Ectodermal cell (in vitro differentiated cells): ENCODE results near the gene OTUB2.
"Not testable (repeated sequence)": the region's sequence is repeated elsewhere in the genome, so short reads cannot be mapped to it uniquely, and the experiment has no call there.

Experiments used
- H3K27ac ChIP-seq: 2 replicates; pipeline ENCODE4 v1.7.0; 2013; ENCODE audit warnings: mild to moderate bottlenecking, low read depth, low read length; ENCODE audit not compliant: insufficient read depth, poor library complexity, severe bottlenecking
- H3K27me3 ChIP-seq: 2 replicates; pipeline ENCODE4 v1.7.0; 2013; ENCODE audit warnings: mild to moderate bottlenecking, low read length; ENCODE audit not compliant: insufficient read depth, control insufficient read depth, poor library complexity, severe bottlenecking
- H3K36me3 ChIP-seq: one replicate; pipeline ENCODE4 v1.7.0; 2013; ENCODE audit warnings: low read length; ENCODE audit not compliant: control insufficient read depth, insufficient read depth
- H3K4me1 ChIP-seq: one replicate; pipeline ENCODE4 v1.7.0; 2013; ENCODE audit warnings: low read length; ENCODE audit not compliant: control insufficient read depth, insufficient read depth
- H3K4me3 ChIP-seq: 2 replicates; pipeline ENCODE4 v1.7.0; 2013; ENCODE audit warnings: low read depth, low read length, control low read depth; ENCODE audit not compliant: insufficient read depth
- H3K9me3 ChIP-seq: 2 replicates; pipeline ENCODE4 v1.7.0; 2013; ENCODE audit warnings: mild to moderate bottlenecking, low read length, moderate library complexity; ENCODE audit not compliant: control insufficient read depth
- WGBS, 2 experiments: methylation state at CpG; one replicate each; pipeline ENCODE4 v1.1.7; 2013; ENCODE audit warnings: missing lambda C conversion rate in 2 of 2; 5-methylcytosine and 5-hydroxymethylcytosine counted together

OTUB2 gene

GRCh38 chr14:94052662-94053061 lies 26.5 kb downstream of the OTUB2 start:
- Histone ChIP-seq H3K4me1 (no peaks in the 10 kb centered on the region), H3K27me3 (no peaks in the 10 kb centered on the region), H3K4me3 (no peak overlapping the region), H3K36me3 (peaks cover 58% of the 10 kb centered on the region), H3K27ac (no peak overlapping the region), H3K9me3 (no peaks in the 10 kb centered on the region)
- WGBS, 2 experiments = 89 to 93% methylated on average over 4 of the region's 4 CpGs

GRCh38 chr14:94054401-94054800 lies 28.3 kb downstream of the OTUB2 start:
- Histone ChIP-seq H3K9me3 (no peaks in the 10 kb centered on the region), H3K4me1 (no peaks in the 10 kb centered on the region), H3K27ac (no peak overlapping the region), H3K36me3 (peaks cover 58% of the 10 kb centered on the region), H3K27me3 (no peaks in the 10 kb centered on the region), H3K4me3 (no peak overlapping the region)
- 92 to 93% methylated on average over 1 of the region's 1 CpG for WGBS, 2 experiments

GRCh38 chr14:94054936-94055335 lies 28.8 kb downstream of the OTUB2 start:
- Histone ChIP-seq H3K9me3 (no peaks in the 10 kb centered on the region), H3K27me3 (no peaks in the 10 kb centered on the region), H3K4me1 (no peaks in the 10 kb centered on the region), H3K27ac (no peak overlapping the region), H3K36me3 (peaks cover 58% of the 10 kb centered on the region), H3K4me3 (no peak overlapping the region)
- 95 to 96% methylated on average over 7 of the region's 7 CpGs for WGBS, 2 experiments

- peaks cover 64% of the 10 kb centered on the region for H3K36me3 ChIP-seq
- H3K4me3 ChIP-seq = no peak overlapping the region
- H3K4me1 ChIP-seq = no peaks in the 10 kb centered on the region
- no peak overlapping the region for H3K27ac ChIP-seq
- no peaks in the 10 kb centered on the region for H3K27me3 ChIP-seq
- no peaks in the 10 kb centered on the region for H3K9me3 ChIP-seq
- WGBS, 2 experiments = 94 to 95% methylated on average over 6 of the region's 6 CpGs
Measured at GRCh38 chr14:94056579-94057308, 30.6 kb downstream of the OTUB2 start.

GRCh38 chr14:94058128-94058673 lies 32.1 kb downstream of the OTUB2 start:
- H3K4me3 ChIP-seq = no peak overlapping the region
- H3K36me3 ChIP-seq = peaks cover 60% of the 10 kb centered on the region
- H3K27me3 ChIP-seq = no peaks in the 10 kb centered on the region
- WGBS, 2 experiments = 96 to 100% methylated on average over 1 of the region's 1 CpG
- no peaks in the 10 kb centered on the region for H3K4me1 ChIP-seq
- no peaks in the 10 kb centered on the region for H3K9me3 ChIP-seq
- H3K27ac ChIP-seq = no peak overlapping the region

GRCh38 chr14:94058674-94059138 lies 32.6 kb downstream of the OTUB2 start:
- H3K36me3 ChIP-seq = peaks cover 60% of the 10 kb centered on the region
- H3K27me3 ChIP-seq = no peaks in the 10 kb centered on the region
- no peaks in the 10 kb centered on the region for H3K9me3 ChIP-seq
- WGBS, 2 experiments = 92 to 94% methylated on average over 5 of the region's 5 CpGs
- H3K4me3 ChIP-seq = no peak overlapping the region
- H3K4me1 ChIP-seq = no peaks in the 10 kb centered on the region
- no peak overlapping the region for H3K27ac ChIP-seq

GRCh38 chr14:94059998-94060397 lies 33.9 kb downstream of the OTUB2 start:
- no peaks in the 10 kb centered on the region for H3K27me3 ChIP-seq
- no peak overlapping the region for H3K27ac ChIP-seq
- H3K4me3 ChIP-seq = no peak overlapping the region
- H3K9me3 ChIP-seq = no peaks in the 10 kb centered on the region
- whole genome bisulfite sequencing, 2 experiments = 93 to 94% methylated on average over 5 of the region's 5 CpGs
- H3K4me1 ChIP-seq = no peaks in the 10 kb centered on the region
- peaks cover 52% of the 10 kb centered on the region for H3K36me3 ChIP-seq

GRCh38 chr14:94062344-94062940 lies 36.3 kb downstream of the OTUB2 start:
- no peak overlapping the region for H3K4me3 ChIP-seq
- H3K4me1 ChIP-seq = no peaks in the 10 kb centered on the region
- H3K27ac ChIP-seq = no peak overlapping the region
- WGBS, 2 experiments = 81 to 82% methylated on average over 9 of the region's 9 CpGs
- H3K27me3 ChIP-seq = no peaks in the 10 kb centered on the region
- no peaks in the 10 kb centered on the region for H3K9me3 ChIP-seq
- peaks cover 37% of the 10 kb centered on the region for H3K36me3 ChIP-seq

GRCh38 chr14:94066089-94066676 lies 40.0 kb downstream of the OTUB2 start:
- no peak overlapping the region for H3K4me3 ChIP-seq
- peaks cover 5% of the 10 kb centered on the region for H3K9me3 ChIP-seq
- H3K27ac ChIP-seq = no peak overlapping the region
- WGBS, 2 experiments = 88 to 90% methylated on average over 8 of the region's 8 CpGs
- H3K4me1 ChIP-seq = no peaks in the 10 kb centered on the region
- no peaks in the 10 kb centered on the region for H3K27me3 ChIP-seq
- peaks cover 12% of the 10 kb centered on the region for H3K36me3 ChIP-seq

GRCh38 chr14:94072076-94072475 lies 45.9 kb downstream of the OTUB2 start:
- H3K4me3 ChIP-seq, H3K4me1 ChIP-seq, H3K9me3 ChIP-seq, H3K27me3 ChIP-seq, H3K27ac ChIP-seq: not testable (repeated sequence)
- H3K36me3 ChIP-seq = peaks cover 12% of the 10 kb centered on the region
- 91 to 95% methylated on average over 3 of the region's 3 CpGs for WGBS, 2 experiments
